EH (cell line): ENCODE results near the gene BDH1.

Experiments
- DNase-seq: peaks from one replicate; pipeline ENCODE4 v3.0.0-alpha.2; 2015; ENCODE audit warnings: low read depth

BDH1 gene

DNA sequence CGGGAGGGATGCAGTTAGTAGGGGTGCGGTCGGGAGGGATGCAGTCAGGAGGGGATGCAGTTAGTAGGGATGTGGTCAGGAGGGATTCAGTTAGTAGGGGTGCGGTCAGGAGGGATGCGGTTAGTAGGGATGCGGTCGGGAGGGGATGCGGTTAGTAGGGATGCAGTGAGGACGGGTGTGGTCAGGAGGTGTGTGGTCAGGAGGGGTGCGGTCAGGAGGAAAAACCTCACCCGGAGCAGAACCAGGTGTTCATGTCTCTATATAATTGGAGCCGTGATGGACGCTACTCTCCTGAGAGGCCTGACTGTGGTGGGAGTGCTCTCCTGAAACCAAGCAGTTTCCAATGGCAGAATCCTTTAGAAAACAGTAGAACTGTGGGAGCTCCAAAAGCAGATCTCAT lies 95.8 kb downstream of the BDH1 start:
- DNase-seq: no peak
